ENCODE data around the gene KCNQ4. TPM values are rescaled to one million over a fixed set of nuclear protein-coding genes. Genes with fewer than 3 reads are reported as not detected.

The KCNQ4 gene
- total and polyA plus RNA-seq, 12 donors = 1.0 to 3.4 (median 2.1) TPM

GRCh38 chr1:40845895-40846294, 62.3 kb downstream of the KCNQ4 start:
- Histone ChIP-seq H3K27ac (no peak overlapping the region), H3K36me3 (no peaks in the 10 kb centered on the region), H3K4me3 (no peak overlapping the region), H3K27me3 (no peaks in the 10 kb centered on the region), H3K9me3 (peaks cover 0 to 8% (median 0%) of the 10 kb centered on the region in 11 donors), H3K4me1 (peaks cover 0 to 9% (median 0%) of the 10 kb centered on the region in 9 donors)
- 96 to 100% methylated on average over 1 of the region's 1 CpG for WGBS, 2 donors
- intact Hi-C loops (cut with DNase I) = loop anchor here in 7 of 10 donors (2.0 to 10.0 kb wide), 7 partner anchors 69 to 234 kb away; no protein-coding TSS in a partner anchor
- TF ChIP-seq CTCF (IDR thresholded peaks at IDR 0.05) = no peak
- DNase-seq (no peak), ATAC-seq (no peak)

- WGBS, 2 donors = 74% methylated on average over 6 of the region's 6 CpGs
- ATAC-seq (no peak), DNase-seq (no peak)
- no peak for TF ChIP-seq CTCF (IDR thresholded peaks at IDR 0.05)
- Histone ChIP-seq H3K4me1 (peaks cover 0 to 9% (median 0%) of the 10 kb centered on the region in 9 donors), H3K36me3 (no peaks in the 10 kb centered on the region), H3K9me3 (peaks cover 0 to 8% (median 0%) of the 10 kb centered on the region in 11 donors), H3K27me3 (no peaks in the 10 kb centered on the region), H3K4me3 (no peak overlapping the region), H3K27ac (no peak overlapping the region)
- intact Hi-C loops (cut with DNase I) = loop anchor here in 7 of 10 donors (2.0 to 10.0 kb wide), 7 partner anchors 70 to 235 kb away; no protein-coding TSS in a partner anchor
Measured at GRCh38 chr1:40847023-40847745, 63.6 kb downstream of the KCNQ4 start.

GRCh38 chr1:40848530-40849189, 65.1 kb downstream of the KCNQ4 start:
- 48 to 51% methylated on average over 6 of the region's 6 CpGs for WGBS, 2 donors
- DNase-seq = peak; percentile 50 to 59
- H3K4me3 ChIP-seq = no peak overlapping the region

More at GRCh38 chr1:40848530-40849189, 65.1 kb downstream of the KCNQ4 start:
- Histone ChIP-seq H3K27ac (no peak overlapping the region), H3K9me3 (no peaks in the 10 kb centered on the region), H3K36me3 (no peaks in the 10 kb centered on the region), H3K27me3 (no peaks in the 10 kb centered on the region), H3K4me1 (peaks cover 0 to 9% (median 0%) of the 10 kb centered on the region in 9 donors)
- ATAC-seq = peak; percentile 54 to 87 (median 80)
- intact Hi-C loops (cut with DNase I) = loop anchor here (1.0 to 10.0 kb wide), 9 partner anchors 71 to 236 kb away; no protein-coding TSS in a partner anchor
- TF ChIP-seq CTCF (IDR thresholded peaks at IDR 0.05) = peak; percentile 67 to 88 (median 79)
